ENCODE data around the gene PODNL1.
"Not testable (repeated sequence)": the region's sequence is repeated elsewhere in the genome, so short reads cannot be mapped to it uniquely, and the experiment has no call there.

The PODNL1 gene

GRCh38 chr19:13923194-13923987 is 14.8 kb downstream of the PODNL1 start:
- Histone ChIP-seq H3K4me3 (ENCODE audit: low read length) (no peak overlapping the region), H4K20me1 (ENCODE audit: control insufficient read depth, insufficient read depth, low read depth, low read length) (no peaks in the 10 kb centered on the region), H3K27me3 (ENCODE audit: control insufficient read depth, low read length) (no peaks in the 10 kb centered on the region), H3K9me2 (replicated peaks; ENCODE audit: control insufficient read depth, low read length) (no peaks in the 10 kb centered on the region), H3K9me3 (ENCODE audit: control insufficient read depth, insufficient read depth, low read length) (peaks cover 11% of the 10 kb centered on the region; the same call in 1 of the 2 replicates), H3K79me2 (ENCODE audit: control insufficient read depth, low read length) (no peaks in the 10 kb centered on the region), H3K4me1 (ENCODE audit: control insufficient read depth, low read length) (peaks cover 4% of the 10 kb centered on the region), H3K4me2 (ENCODE audit: low read length) (no peak overlapping the region), H3K36me3 (ENCODE audit: control insufficient read depth, low read length) (peaks cover 72% of the 10 kb centered on the region), H3K27ac (ENCODE audit: low read depth, low read length) (no peak overlapping the region), H3F3A (ENCODE audit: control insufficient read depth, insufficient read depth) (no peaks in the 10 kb centered on the region)
- TF ChIP-seq EZH2phosphoT487 (IDR thresholded peaks at IDR 0.05; ENCODE audit: borderline replicate concordance, low read length) (no peak), CTCF (IDR thresholded peaks at IDR 0.05; ENCODE audit: low read depth, low read length, poor library complexity, severe bottlenecking) (no peak)

- not testable (repeated sequence) for H3K9me2 ChIP-seq (replicated peaks; ENCODE audit: control insufficient read depth, low read length); H3K27me3 ChIP-seq (ENCODE audit: control insufficient read depth, low read length); H3K4me2 ChIP-seq (ENCODE audit: low read length); H3K4me3 ChIP-seq (ENCODE audit: low read length); H4K20me1 ChIP-seq (ENCODE audit: control insufficient read depth, insufficient read depth, low read depth, low read length); H3K79me2 ChIP-seq (ENCODE audit: control insufficient read depth, low read length); H3K27ac ChIP-seq (ENCODE audit: low read depth, low read length); H3F3A ChIP-seq (ENCODE audit: control insufficient read depth, insufficient read depth); H3K4me1 ChIP-seq (ENCODE audit: control insufficient read depth, low read length)
- peaks cover 72% of the 10 kb centered on the region for H3K36me3 ChIP-seq (ENCODE audit: control insufficient read depth, low read length)
- peaks cover 11% of the 10 kb centered on the region; the same call in 1 of the 2 replicates for H3K9me3 ChIP-seq (ENCODE audit: control insufficient read depth, insufficient read depth, low read length)
Measured at GRCh38 chr19:13922118-13922517, 16.1 kb downstream of the PODNL1 start.

GRCh38 chr19:13920940-13921747 is 17.1 kb downstream of the PODNL1 start:
- H4K20me1 ChIP-seq (ENCODE audit: control insufficient read depth, insufficient read depth, low read depth, low read length) = no peaks in the 10 kb centered on the region
- H3K4me1 ChIP-seq (ENCODE audit: control insufficient read depth, low read length) = peaks cover 4% of the 10 kb centered on the region
- no peak for TF ChIP-seq EZH2phosphoT487 (IDR thresholded peaks at IDR 0.05; ENCODE audit: borderline replicate concordance, low read length)
- TF ChIP-seq CTCF (IDR thresholded peaks at IDR 0.05; ENCODE audit: low read depth, low read length, poor library complexity, severe bottlenecking) = no peak
- H3K27ac ChIP-seq (ENCODE audit: low read depth, low read length) = 0 out of 2 replicates have a peak overlapping the region, but pooled peaks have one; percentile 28
- peaks cover 67% of the 10 kb centered on the region for H3K36me3 ChIP-seq (ENCODE audit: control insufficient read depth, low read length)
- peaks cover 11% of the 10 kb centered on the region; the same call in 1 of the 2 replicates for H3K9me3 ChIP-seq (ENCODE audit: control insufficient read depth, insufficient read depth, low read length)
- H3F3A ChIP-seq (ENCODE audit: control insufficient read depth, insufficient read depth) = no peaks in the 10 kb centered on the region
- H3K27me3 ChIP-seq (ENCODE audit: control insufficient read depth, low read length) = no peaks in the 10 kb centered on the region
- no peak overlapping the region; the same call in 1 of the 2 replicates for H3K4me3 ChIP-seq (ENCODE audit: low read length)
- no peaks in the 10 kb centered on the region for H3K9me2 ChIP-seq (replicated peaks; ENCODE audit: control insufficient read depth, low read length)
- H3K79me2 ChIP-seq (ENCODE audit: control insufficient read depth, low read length) = no peaks in the 10 kb centered on the region
- H3K4me2 ChIP-seq (ENCODE audit: low read length) = peak overlapping the region; percentile 26; the same call in 1 of the 2 replicates
